Eye (tissue), 1 donor: ENCODE measurements around the gene GRAMD4.

Experiments
- DNase-seq: peaks from one replicate; pipeline ENCODE4 v3.0.0-alpha.2; 2015

The GRAMD4 gene

GRCh38 chr22:46583571-46583970 lies 36.6 kb upstream of the GRAMD4 start:
- DNase-seq: no peak

- peak; percentile 61 for DNase-seq
Observed at GRCh38 chr22:46584081-46584921, 35.9 kb upstream of the GRAMD4 start.

- DNase-seq: no peak
Observed at GRCh38 chr22:46585340-46586122, 34.7 kb upstream of the GRAMD4 start.

- no peak for DNase-seq
Observed at GRCh38 chr22:46586123-46586519, 34.1 kb upstream of the GRAMD4 start.

GRCh38 chr22:46586531-46587011 lies 33.6 kb upstream of the GRAMD4 start:
- DNase-seq: no peak

- DNase-seq: no peak
Observed at GRCh38 chr22:46587061-46587460, 33.1 kb upstream of the GRAMD4 start.

GRCh38 chr22:46587492-46588278 lies 32.5 kb upstream of the GRAMD4 start:
- no peak for DNase-seq

GRCh38 chr22:46588279-46589140 lies 31.7 kb upstream of the GRAMD4 start:
- peak; percentile 43 for DNase-seq

- no peak for DNase-seq
Observed at GRCh38 chr22:46589141-46589748, 30.9 kb upstream of the GRAMD4 start.

- no peak for DNase-seq
Observed at GRCh38 chr22:46589871-46590271, 30.3 kb upstream of the GRAMD4 start.

GRCh38 chr22:46590334-46590733 lies 29.9 kb upstream of the GRAMD4 start:
- DNase-seq: no peak

- no peak for DNase-seq
Observed at GRCh38 chr22:46591930-46592329, 28.3 kb upstream of the GRAMD4 start.

- DNase-seq: no peak
Observed at GRCh38 chr22:46592390-46592872, 27.8 kb upstream of the GRAMD4 start.

GRCh38 chr22:46593211-46593681 lies 26.9 kb upstream of the GRAMD4 start:
- DNase-seq: no peak

- no peak for DNase-seq
Observed at GRCh38 chr22:46593996-46594946, 25.9 kb upstream of the GRAMD4 start.

GRCh38 chr22:46594947-46595298 lies 25.3 kb upstream of the GRAMD4 start:
- DNase-seq: no peak

GRCh38 chr22:46595545-46595944 lies 24.6 kb upstream of the GRAMD4 start:
- no peak for DNase-seq

- no peak for DNase-seq
Observed at GRCh38 chr22:46596032-46596441, 24.1 kb upstream of the GRAMD4 start.

- DNase-seq: no peak
Observed at GRCh38 chr22:46596819-46597218, 23.4 kb upstream of the GRAMD4 start.

GRCh38 chr22:46598224-46598623 lies 22.0 kb upstream of the GRAMD4 start:
- DNase-seq: no peak
